ENCODE data around the gene FCF1.

Gene FCF1

DNA sequence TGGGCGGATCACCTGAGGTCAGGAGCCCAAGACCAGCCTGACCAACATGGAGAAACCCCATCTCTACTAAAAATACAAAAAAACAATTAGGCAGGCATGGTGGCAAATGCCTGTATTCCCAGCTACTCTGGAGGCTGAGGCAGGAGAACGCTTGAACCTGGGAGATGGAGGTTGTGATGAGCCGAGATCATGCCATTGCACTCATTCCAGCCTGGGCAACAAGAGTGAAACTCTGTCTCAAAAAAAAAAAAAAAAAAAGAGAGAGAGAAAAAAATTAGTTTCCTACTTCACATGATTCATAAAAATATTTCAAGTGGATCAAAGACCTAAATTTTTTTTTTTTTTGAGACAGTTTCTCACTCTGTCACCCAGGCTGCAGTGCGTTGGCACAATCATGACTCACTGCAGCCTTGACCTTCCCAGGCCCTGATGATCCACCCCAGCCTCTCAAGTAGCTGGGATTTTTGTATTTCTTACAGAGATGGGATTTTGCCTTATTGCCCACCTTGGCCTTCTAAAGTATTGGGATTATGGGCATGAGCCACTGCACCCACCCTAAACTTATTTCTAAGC, 24.9 kb downstream of the FCF1 start:
- Histone ChIP-seq H3K27me3 (ENCODE audit: insufficient read depth, low read length, poor library complexity, severe bottlenecking) (no peaks in the 10 kb centered on the region), H3K4me1 (ENCODE audit: insufficient read depth, low read length, poor library complexity, severe bottlenecking) (no peaks in the 10 kb centered on the region), H4K20me1 (ENCODE audit: insufficient read depth, low read length, poor library complexity, severe bottlenecking) (no peaks in the 10 kb centered on the region), H3K9ac (ENCODE audit: low read depth, low read length, poor library complexity, severe bottlenecking) (no peak overlapping the region), H3K9me2 (replicated peaks; ENCODE audit: low read depth, low read length) (no peaks in the 10 kb centered on the region), H3K4me3 (ENCODE audit: low read length, poor library complexity, severe bottlenecking) (no peak overlapping the region), H3K4me2 (ENCODE audit: low read depth, low read length, poor library complexity, severe bottlenecking) (no peak overlapping the region), H3K36me3 (ENCODE audit: insufficient read depth, low read length) (peaks cover 39% of the 10 kb centered on the region; the same call in 1 of the 2 replicates), H3F3A (ENCODE audit: low read depth) (no peaks in the 10 kb centered on the region), H3K9me3 (ENCODE audit: insufficient read depth, low read depth, low read length) (no peaks in the 10 kb centered on the region), H3K79me2 (ENCODE audit: insufficient read depth, low read length) (no peaks in the 10 kb centered on the region), H2AFZ (ENCODE audit: low read length) (no peak overlapping the region)
- TF ChIP-seq EZH2phosphoT487 (IDR thresholded peaks at IDR 0.05; ENCODE audit: borderline replicate concordance): no peak
- TF ChIP-seq, protein P1, sequence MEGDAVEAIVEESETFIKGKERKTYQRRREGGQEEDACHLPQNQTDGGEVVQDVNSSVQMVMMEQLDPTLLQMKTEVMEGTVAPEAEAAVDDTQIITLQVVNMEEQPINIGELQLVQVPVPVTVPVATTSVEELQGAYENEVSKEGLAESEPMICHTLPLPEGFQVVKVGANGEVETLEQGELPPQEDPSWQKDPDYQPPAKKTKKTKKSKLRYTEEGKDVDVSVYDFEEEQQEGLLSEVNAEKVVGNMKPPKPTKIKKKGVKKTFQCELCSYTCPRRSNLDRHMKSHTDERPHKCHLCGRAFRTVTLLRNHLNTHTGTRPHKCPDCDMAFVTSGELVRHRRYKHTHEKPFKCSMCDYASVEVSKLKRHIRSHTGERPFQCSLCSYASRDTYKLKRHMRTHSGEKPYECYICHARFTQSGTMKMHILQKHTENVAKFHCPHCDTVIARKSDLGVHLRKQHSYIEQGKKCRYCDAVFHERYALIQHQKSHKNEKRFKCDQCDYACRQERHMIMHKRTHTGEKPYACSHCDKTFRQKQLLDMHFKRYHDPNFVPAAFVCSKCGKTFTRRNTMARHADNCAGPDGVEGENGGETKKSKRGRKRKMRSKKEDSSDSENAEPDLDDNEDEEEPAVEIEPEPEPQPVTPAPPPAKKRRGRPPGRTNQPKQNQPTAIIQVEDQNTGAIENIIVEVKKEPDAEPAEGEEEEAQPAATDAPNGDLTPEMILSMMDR (conservative IDR thresholded peaks at IDR 0.05; ENCODE audit: low read length): no peak

DNA sequence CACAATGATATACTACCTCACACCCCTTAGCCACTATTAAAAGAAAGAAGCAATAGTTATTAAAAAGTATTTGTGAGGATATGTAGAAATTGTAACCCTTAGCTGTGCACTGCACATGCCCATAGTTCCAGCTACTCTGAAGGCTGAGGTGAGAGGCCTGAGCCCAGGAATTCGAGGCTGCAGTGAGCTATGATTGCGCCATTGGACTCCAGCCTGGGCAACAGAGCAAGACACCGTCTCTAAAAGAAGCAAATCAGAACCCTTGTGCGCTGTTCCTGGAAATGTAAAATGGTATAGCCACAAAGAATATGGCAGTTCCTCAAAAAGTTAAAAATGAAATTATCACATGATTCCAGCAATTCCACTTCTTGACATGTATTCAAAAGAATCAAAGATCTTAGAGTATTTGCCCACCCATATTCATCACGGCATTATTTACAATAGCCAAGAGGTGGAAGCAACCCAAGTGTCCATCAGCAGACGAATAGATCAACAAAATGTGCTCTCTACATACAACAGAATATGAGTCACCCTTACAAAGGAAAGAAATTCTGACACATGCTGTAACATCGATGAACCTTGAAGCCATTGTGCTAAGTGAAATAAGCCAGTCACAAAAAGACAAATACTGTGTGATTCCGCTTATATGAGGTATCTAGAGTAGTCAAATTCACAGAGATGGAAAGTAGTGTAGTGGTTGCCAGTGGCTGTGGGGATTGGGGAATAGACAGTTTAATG, 26.5 kb downstream of the FCF1 start:
- Histone ChIP-seq H3K9ac (ENCODE audit: low read depth, low read length, poor library complexity, severe bottlenecking) (no peak overlapping the region), H3K79me2 (ENCODE audit: insufficient read depth, low read length) (no peaks in the 10 kb centered on the region), H3K4me3 (ENCODE audit: low read length, poor library complexity, severe bottlenecking) (no peak overlapping the region), H3K27me3 (ENCODE audit: insufficient read depth, low read length, poor library complexity, severe bottlenecking) (no peaks in the 10 kb centered on the region), H3K9me3 (ENCODE audit: insufficient read depth, low read depth, low read length) (no peaks in the 10 kb centered on the region), H3K4me2 (ENCODE audit: low read depth, low read length, poor library complexity, severe bottlenecking) (no peak overlapping the region), H3K4me1 (ENCODE audit: insufficient read depth, low read length, poor library complexity, severe bottlenecking) (no peaks in the 10 kb centered on the region), H3K36me3 (ENCODE audit: insufficient read depth, low read length) (peaks cover 28% of the 10 kb centered on the region; the same call in 1 of the 2 replicates), H3K9me2 (replicated peaks; ENCODE audit: low read depth, low read length) (no peaks in the 10 kb centered on the region), H2AFZ (ENCODE audit: low read length) (no peak overlapping the region), H3F3A (ENCODE audit: low read depth) (no peaks in the 10 kb centered on the region), H4K20me1 (ENCODE audit: insufficient read depth, low read length, poor library complexity, severe bottlenecking) (no peaks in the 10 kb centered on the region)
- TF ChIP-seq, protein P1 (conservative IDR thresholded peaks at IDR 0.05; ENCODE audit: low read length): no peak
- TF ChIP-seq EZH2phosphoT487 (IDR thresholded peaks at IDR 0.05; ENCODE audit: borderline replicate concordance): no peak

DNA sequence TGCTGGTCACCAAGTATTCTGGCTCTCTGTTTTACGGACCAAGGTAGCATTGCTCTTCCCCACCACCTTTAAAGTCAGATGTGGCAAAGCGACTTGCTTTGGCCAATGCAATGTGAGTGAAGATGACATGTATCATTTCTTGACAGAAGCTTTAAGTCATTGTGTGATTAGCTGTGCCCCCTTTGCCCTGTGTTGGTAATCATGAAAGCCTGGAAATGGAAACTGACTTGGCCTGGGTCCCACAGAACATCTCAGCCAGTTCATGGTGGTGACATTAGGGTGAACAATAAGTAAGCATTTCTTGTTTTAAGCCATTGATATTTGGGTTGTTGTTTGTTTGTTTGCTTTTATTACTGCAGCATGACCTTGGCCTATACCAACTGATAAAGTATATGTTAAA, 34.3 kb downstream of the FCF1 start:
- TF ChIP-seq, protein P1 (conservative IDR thresholded peaks at IDR 0.05; ENCODE audit: low read length): no peak
- TF ChIP-seq EZH2phosphoT487 (IDR thresholded peaks at IDR 0.05; ENCODE audit: borderline replicate concordance): no peak
- no peaks in the 10 kb centered on the region for H3K9me3 ChIP-seq (ENCODE audit: insufficient read depth, low read depth, low read length)
- H3K79me2 ChIP-seq (ENCODE audit: insufficient read depth, low read length): no peaks in the 10 kb centered on the region
- no peaks in the 10 kb centered on the region for H3K27me3 ChIP-seq (ENCODE audit: insufficient read depth, low read length, poor library complexity, severe bottlenecking)
- H2AFZ ChIP-seq (ENCODE audit: low read length): no peak overlapping the region
- H3K9ac ChIP-seq (ENCODE audit: low read depth, low read length, poor library complexity, severe bottlenecking): no peak overlapping the region
- H3K4me2 ChIP-seq (ENCODE audit: low read depth, low read length, poor library complexity, severe bottlenecking): no peak overlapping the region
- H3K4me3 ChIP-seq (ENCODE audit: low read length, poor library complexity, severe bottlenecking): no peak overlapping the region
- H4K20me1 ChIP-seq (ENCODE audit: insufficient read depth, low read length, poor library complexity, severe bottlenecking): no peaks in the 10 kb centered on the region
- no peaks in the 10 kb centered on the region for H3K9me2 ChIP-seq (replicated peaks; ENCODE audit: low read depth, low read length)
- H3K4me1 ChIP-seq (ENCODE audit: insufficient read depth, low read length, poor library complexity, severe bottlenecking): no peaks in the 10 kb centered on the region
- H3K36me3 ChIP-seq (ENCODE audit: insufficient read depth, low read length): no peaks in the 10 kb centered on the region
- H3F3A ChIP-seq (ENCODE audit: low read depth): no peaks in the 10 kb centered on the region
